Measurements from ENCODE around the gene TSTD2. TPM values are rescaled to one million over a fixed set of nuclear protein-coding genes. Genes with fewer than 3 reads are reported as not detected.
"Not testable (repeated sequence)": the region's sequence is repeated elsewhere in the genome, so short reads cannot be mapped to it uniquely, and the experiment has no call there.

TSTD2 gene
- total RNA-seq, 1 experiment from 2014 or later = 29.2 TPM

- peaks cover 43% of the 10 kb centered on the region for H3K36me3 ChIP-seq (ENCODE audit: insufficient read depth, low read length)
- no peaks in the 10 kb centered on the region for H3K9me3 ChIP-seq (ENCODE audit: low read length)
- H3K4me2 ChIP-seq (ENCODE audit: low read depth, low read length, poor library complexity, severe bottlenecking) = no peak overlapping the region
- no peaks in the 10 kb centered on the region for H3K9me2 ChIP-seq (replicated peaks; ENCODE audit: insufficient read depth, low read length)
- peaks cover 35% of the 10 kb centered on the region for H3K4me1 ChIP-seq (ENCODE audit: low read length)
- H3K27me3 ChIP-seq (ENCODE audit: low read length) = no peaks in the 10 kb centered on the region
- no peak for DNase-seq
- peaks cover 87% of the 10 kb centered on the region for H3K79me2 ChIP-seq (ENCODE audit: low read length)
- no peaks in the 10 kb centered on the region; the same call in 1 of the 2 replicates for H4K20me1 ChIP-seq (ENCODE audit: insufficient read depth, low read depth, low read length)
- H3K27ac ChIP-seq (ENCODE audit: low read length) = no peak overlapping the region
- no peak overlapping the region for H2AFZ ChIP-seq (ENCODE audit: low read length)
- H3K9ac ChIP-seq (ENCODE audit: low read length) = no peak overlapping the region
- H3K4me3 ChIP-seq (ENCODE audit: low read length) = no peak overlapping the region
Observed at GRCh38 chr9:97627624-97628023, 5.5 kb downstream of the TSTD2 start.

- Histone ChIP-seq H3K9me3 (ENCODE audit: low read length) (no peaks in the 10 kb centered on the region), H3K27me3 (ENCODE audit: low read length) (no peaks in the 10 kb centered on the region), H3K36me3 (ENCODE audit: insufficient read depth, low read length) (peaks cover 43% of the 10 kb centered on the region), H3K79me2 (ENCODE audit: low read length) (peaks cover 67% of the 10 kb centered on the region), H4K20me1 (ENCODE audit: insufficient read depth, low read depth, low read length) (no peaks in the 10 kb centered on the region; the same call in 1 of the 2 replicates), H2AFZ (ENCODE audit: low read length) (no peak overlapping the region), H3K4me1 (ENCODE audit: low read length) (peaks cover 19% of the 10 kb centered on the region), H3K4me2 (ENCODE audit: low read depth, low read length, poor library complexity, severe bottlenecking) (no peak overlapping the region), H3K9ac (ENCODE audit: low read length) (no peak overlapping the region), H3K27ac (ENCODE audit: low read length) (no peak overlapping the region), H3K9me2 (replicated peaks; ENCODE audit: insufficient read depth, low read length) (no peaks in the 10 kb centered on the region), H3K4me3 (ENCODE audit: low read length) (no peak overlapping the region)
- DNase-seq = no peak
Observed at GRCh38 chr9:97625620-97626019, 7.5 kb downstream of the TSTD2 start.

- Histone ChIP-seq H3K4me2 (ENCODE audit: low read depth, low read length, poor library complexity, severe bottlenecking) (no peak overlapping the region), H3K9me3 (ENCODE audit: low read length) (no peaks in the 10 kb centered on the region), H3K4me3 (ENCODE audit: low read length) (no peak overlapping the region), H3K4me1 (ENCODE audit: low read length) (peaks cover 3% of the 10 kb centered on the region), H3K9me2 (replicated peaks; ENCODE audit: insufficient read depth, low read length) (no peaks in the 10 kb centered on the region), H3K9ac (ENCODE audit: low read length) (no peak overlapping the region), H2AFZ (ENCODE audit: low read length) (no peak overlapping the region), H3K36me3 (ENCODE audit: insufficient read depth, low read length) (peaks cover 43% of the 10 kb centered on the region), H3K79me2 (ENCODE audit: low read length) (peaks cover 54% of the 10 kb centered on the region), H4K20me1 (ENCODE audit: insufficient read depth, low read depth, low read length) (no peaks in the 10 kb centered on the region; the same call in 1 of the 2 replicates), H3K27me3 (ENCODE audit: low read length) (no peaks in the 10 kb centered on the region), H3K27ac (ENCODE audit: low read length) (no peak overlapping the region)
- DNase-seq = no peak
Observed at GRCh38 chr9:97623946-97624345, 9.2 kb downstream of the TSTD2 start.

DNA sequence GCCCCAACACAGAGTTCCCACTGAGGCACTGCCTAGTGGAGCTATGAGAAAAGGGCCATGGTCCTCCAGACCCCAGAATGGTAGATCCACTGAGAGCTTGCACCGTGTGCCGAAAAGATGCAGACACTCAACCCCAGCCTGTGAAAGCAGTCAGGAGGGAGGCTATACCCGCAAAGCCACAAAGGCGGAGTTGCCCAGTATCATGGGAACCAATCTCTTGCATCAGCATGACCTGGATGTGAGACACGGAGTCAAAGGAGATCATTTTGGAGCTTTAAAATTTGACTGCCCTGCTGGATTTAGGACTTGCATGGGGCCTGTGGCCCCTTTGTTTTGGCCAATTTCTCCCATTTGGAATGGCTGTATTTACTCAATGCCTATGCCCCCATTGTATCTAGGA, 10.7 kb downstream of the TSTD2 start:
- H3K79me2 ChIP-seq (ENCODE audit: low read length) = peaks cover 42% of the 10 kb centered on the region

GRCh38 chr9:97620063-97620462, 13.1 kb downstream of the TSTD2 start:
- peaks cover 25% of the 10 kb centered on the region for H3K36me3 ChIP-seq (ENCODE audit: insufficient read depth, low read length)
- not testable (repeated sequence) for H3K9ac ChIP-seq (ENCODE audit: low read length); H3K9me2 ChIP-seq (replicated peaks; ENCODE audit: insufficient read depth, low read length)

More for the DNA sequence above, 10.7 kb downstream of the TSTD2 start:
- H3K27me3 ChIP-seq (ENCODE audit: low read length); H3K4me1 ChIP-seq (ENCODE audit: low read length); H3K4me3 ChIP-seq (ENCODE audit: low read length); H2AFZ ChIP-seq (ENCODE audit: low read length); H4K20me1 ChIP-seq (ENCODE audit: insufficient read depth, low read depth, low read length); H3K9me2 ChIP-seq (replicated peaks; ENCODE audit: insufficient read depth, low read length); DNase-seq; H3K9me3 ChIP-seq (ENCODE audit: low read length); H3K4me2 ChIP-seq (ENCODE audit: low read depth, low read length, poor library complexity, severe bottlenecking); H3K27ac ChIP-seq (ENCODE audit: low read length); H3K9ac ChIP-seq (ENCODE audit: low read length): not testable (repeated sequence)
- peaks cover 39% of the 10 kb centered on the region for H3K36me3 ChIP-seq (ENCODE audit: insufficient read depth, low read length)

DNA sequence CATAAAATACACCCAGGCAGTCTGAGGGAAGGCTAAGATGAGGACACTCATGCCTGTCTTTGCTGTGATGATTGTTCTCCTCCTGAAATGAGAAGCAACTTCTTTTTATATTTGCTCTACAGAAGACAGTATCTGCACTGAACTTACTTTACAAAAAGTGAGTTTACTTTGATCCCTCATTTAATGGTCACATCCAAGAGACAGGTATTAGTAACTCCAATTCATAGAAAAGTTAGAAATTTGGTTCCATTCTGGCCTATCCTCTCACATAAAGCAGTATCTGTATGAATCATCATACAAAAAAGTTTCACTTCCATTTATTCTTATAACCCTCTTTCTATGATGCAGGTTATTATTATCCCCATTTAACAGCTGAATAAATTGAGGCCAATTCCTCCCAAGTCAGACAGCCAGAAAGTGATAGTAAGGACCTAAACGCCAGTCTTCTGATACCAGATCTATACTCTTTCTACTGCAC, 15.2 kb downstream of the TSTD2 start:
- H2AFZ ChIP-seq (ENCODE audit: low read length) = no peak overlapping the region

More at GRCh38 chr9:97620063-97620462, 13.1 kb downstream of the TSTD2 start:
- H3K9me3 ChIP-seq (ENCODE audit: low read length); H3K27ac ChIP-seq (ENCODE audit: low read length); H4K20me1 ChIP-seq (ENCODE audit: insufficient read depth, low read depth, low read length); H3K4me2 ChIP-seq (ENCODE audit: low read depth, low read length, poor library complexity, severe bottlenecking); H3K27me3 ChIP-seq (ENCODE audit: low read length); H3K4me3 ChIP-seq (ENCODE audit: low read length); H3K4me1 ChIP-seq (ENCODE audit: low read length); H2AFZ ChIP-seq (ENCODE audit: low read length); DNase-seq: not testable (repeated sequence)
- H3K79me2 ChIP-seq (ENCODE audit: low read length) = peaks cover 22% of the 10 kb centered on the region

GRCh38 chr9:97615439-97616072, 17.6 kb downstream of the TSTD2 start:
- H3K4me2 ChIP-seq (ENCODE audit: low read depth, low read length, poor library complexity, severe bottlenecking) = no peak overlapping the region

More for the DNA sequence above, 15.2 kb downstream of the TSTD2 start:
- Histone ChIP-seq H3K27ac (ENCODE audit: low read length) (no peak overlapping the region), H3K4me1 (ENCODE audit: low read length) (peaks cover 3% of the 10 kb centered on the region; the same call in 1 of the 2 replicates), H3K9me2 (replicated peaks; ENCODE audit: insufficient read depth, low read length) (no peaks in the 10 kb centered on the region), H3K79me2 (ENCODE audit: low read length) (peaks cover 16% of the 10 kb centered on the region), H3K27me3 (ENCODE audit: low read length) (no peaks in the 10 kb centered on the region), H3K9ac (ENCODE audit: low read length) (no peak overlapping the region), H3K4me2 (ENCODE audit: low read depth, low read length, poor library complexity, severe bottlenecking) (no peak overlapping the region), H3K9me3 (ENCODE audit: low read length) (no peaks in the 10 kb centered on the region), H3K4me3 (ENCODE audit: low read length) (no peak overlapping the region), H4K20me1 (ENCODE audit: insufficient read depth, low read depth, low read length) (no peaks in the 10 kb centered on the region), H3K36me3 (ENCODE audit: insufficient read depth, low read length) (peaks cover 25% of the 10 kb centered on the region; the same call in 1 of the 2 replicates)
- peak; percentile 54 for DNase-seq

DNA sequence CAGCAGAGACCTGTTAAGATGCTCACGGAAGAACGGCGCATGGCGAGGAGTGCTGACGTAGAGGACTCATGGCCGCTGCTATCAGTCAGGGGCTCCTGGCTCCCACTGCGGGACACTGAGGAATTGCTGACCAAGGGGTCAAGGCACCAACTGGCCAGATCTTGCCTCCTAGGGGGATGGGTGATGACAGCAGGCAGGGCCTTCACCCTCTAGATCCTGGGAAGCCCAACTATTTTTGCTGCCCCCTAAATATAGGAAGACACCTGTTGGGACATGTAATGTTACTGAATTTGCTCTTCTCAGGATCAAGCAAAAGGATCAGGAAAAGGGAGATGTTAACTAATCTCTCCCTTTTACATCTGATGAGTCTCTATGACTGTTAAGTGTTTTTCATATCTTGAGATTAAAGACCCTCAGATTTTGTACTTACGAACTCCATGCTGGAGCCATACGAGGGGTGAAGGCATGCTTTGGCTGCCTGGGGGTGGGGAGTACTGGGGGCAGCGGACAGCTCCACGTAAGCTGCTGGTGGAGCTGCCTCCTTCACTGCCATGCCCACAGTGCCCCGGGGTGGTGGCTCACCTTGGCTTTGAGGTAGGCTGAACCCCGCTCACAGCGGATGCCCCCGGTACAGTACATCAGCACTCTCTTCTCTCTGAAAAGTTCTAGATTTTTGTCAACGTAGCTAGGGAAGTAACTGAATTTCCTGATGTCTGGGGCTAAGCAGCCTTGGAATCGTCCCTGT, 28.1 kb downstream of the TSTD2 start:
- Histone ChIP-seq H3K36me3 (ENCODE audit: insufficient read depth, low read length) (peaks cover 53% of the 10 kb centered on the region), H2AFZ (ENCODE audit: low read length) (no peak overlapping the region), H3K9me3 (ENCODE audit: low read length) (no peaks in the 10 kb centered on the region), H3K79me2 (ENCODE audit: low read length) (0 out of 2 replicates have a peak, but pooled peaks cover 3% of the 10 kb centered on the region), H3K9me2 (replicated peaks; ENCODE audit: insufficient read depth, low read length) (no peaks in the 10 kb centered on the region), H3K9ac (ENCODE audit: low read length) (no peak overlapping the region), H3K27ac (ENCODE audit: low read length) (no peak overlapping the region), H3K4me1 (ENCODE audit: low read length) (no peaks in the 10 kb centered on the region), H4K20me1 (ENCODE audit: insufficient read depth, low read depth, low read length) (no peaks in the 10 kb centered on the region), H3K4me2 (ENCODE audit: low read depth, low read length, poor library complexity, severe bottlenecking) (no peak overlapping the region), H3K4me3 (ENCODE audit: low read length) (no peak overlapping the region), H3K27me3 (ENCODE audit: low read length) (no peaks in the 10 kb centered on the region)
- no peak for DNase-seq

More at GRCh38 chr9:97615439-97616072, 17.6 kb downstream of the TSTD2 start:
- no peak overlapping the region for H3K27ac ChIP-seq (ENCODE audit: low read length)
- no peak overlapping the region for H3K4me3 ChIP-seq (ENCODE audit: low read length)
- H3K9me3 ChIP-seq (ENCODE audit: low read length) = no peaks in the 10 kb centered on the region
- no peaks in the 10 kb centered on the region for H4K20me1 ChIP-seq (ENCODE audit: insufficient read depth, low read depth, low read length)
- peaks cover 16% of the 10 kb centered on the region for H3K79me2 ChIP-seq (ENCODE audit: low read length)
- H3K9ac ChIP-seq (ENCODE audit: low read length) = no peak overlapping the region
- DNase-seq = peak; percentile 85
- H3K4me1 ChIP-seq (ENCODE audit: low read length) = peaks cover 3% of the 10 kb centered on the region; the same call in 1 of the 2 replicates
- H2AFZ ChIP-seq (ENCODE audit: low read length) = no peak overlapping the region
- no peaks in the 10 kb centered on the region for H3K27me3 ChIP-seq (ENCODE audit: low read length)
- no peaks in the 10 kb centered on the region for H3K9me2 ChIP-seq (replicated peaks; ENCODE audit: insufficient read depth, low read length)
- peaks cover 32% of the 10 kb centered on the region; the same call in 1 of the 2 replicates for H3K36me3 ChIP-seq (ENCODE audit: insufficient read depth, low read length)
